22Rv1 (cell line): ENCODE data around the gene RGS3.

Experiments used
- CTCF ChIP-seq: fragments of 450-650 bp; IDR thresholded peaks from 2 replicates; pipeline ENCODE4 v1.5.1; 2017; ENCODE audit warnings: mild to moderate bottlenecking
- ZFX ChIP-seq: fragments of 450-650 bp; IDR thresholded peaks from 2 replicates; pipeline ENCODE4 v1.6.1; 2017; ENCODE audit warnings: antibody characterized with exemption, borderline replicate concordance

GRCh38 chr9:113536483-113537228 lies 73.1 kb downstream of the RGS3 start:
- TF ChIP-seq CTCF (no peak), ZFX (no peak)
